Measurements from ENCODE around the gene DNER.

Gene DNER

GRCh38 chr2:229559986-229560385, 154.4 kb downstream of the DNER start:
- 100% methylated on average over 1 of the region's 1 CpG for WGBS
- Histone ChIP-seq H3K9me3 (ENCODE audit: insufficient read depth, low read depth, low read length) (no peaks in the 10 kb centered on the region), H3K27ac (ENCODE audit: low read depth, low read length) (no peak overlapping the region), H3K4me3 (ENCODE audit: low read length) (no peak overlapping the region), H3K4me1 (ENCODE audit: insufficient read depth, low read length) (no peaks in the 10 kb centered on the region), H3K36me3 (ENCODE audit: insufficient read depth, low read length) (no peaks in the 10 kb centered on the region), H3K27me3 (ENCODE audit: insufficient read depth, low read length) (no peaks in the 10 kb centered on the region), H3K9ac (ENCODE audit: low read depth, low read length) (no peak overlapping the region)

GRCh38 chr2:229553091-229553490, 161.3 kb downstream of the DNER start:
- Histone ChIP-seq H3K36me3 (ENCODE audit: insufficient read depth, low read length) (no peaks in the 10 kb centered on the region), H3K9ac (ENCODE audit: low read depth, low read length) (no peak overlapping the region), H3K27me3 (ENCODE audit: insufficient read depth, low read length) (no peaks in the 10 kb centered on the region), H3K4me1 (ENCODE audit: insufficient read depth, low read length) (no peaks in the 10 kb centered on the region), H3K27ac (ENCODE audit: low read depth, low read length) (no peak overlapping the region), H3K9me3 (ENCODE audit: insufficient read depth, low read depth, low read length) (no peaks in the 10 kb centered on the region), H3K4me3 (ENCODE audit: low read length) (no peak overlapping the region)
- WGBS = 100% methylated on average over 1 of the region's 1 CpG

DNA sequence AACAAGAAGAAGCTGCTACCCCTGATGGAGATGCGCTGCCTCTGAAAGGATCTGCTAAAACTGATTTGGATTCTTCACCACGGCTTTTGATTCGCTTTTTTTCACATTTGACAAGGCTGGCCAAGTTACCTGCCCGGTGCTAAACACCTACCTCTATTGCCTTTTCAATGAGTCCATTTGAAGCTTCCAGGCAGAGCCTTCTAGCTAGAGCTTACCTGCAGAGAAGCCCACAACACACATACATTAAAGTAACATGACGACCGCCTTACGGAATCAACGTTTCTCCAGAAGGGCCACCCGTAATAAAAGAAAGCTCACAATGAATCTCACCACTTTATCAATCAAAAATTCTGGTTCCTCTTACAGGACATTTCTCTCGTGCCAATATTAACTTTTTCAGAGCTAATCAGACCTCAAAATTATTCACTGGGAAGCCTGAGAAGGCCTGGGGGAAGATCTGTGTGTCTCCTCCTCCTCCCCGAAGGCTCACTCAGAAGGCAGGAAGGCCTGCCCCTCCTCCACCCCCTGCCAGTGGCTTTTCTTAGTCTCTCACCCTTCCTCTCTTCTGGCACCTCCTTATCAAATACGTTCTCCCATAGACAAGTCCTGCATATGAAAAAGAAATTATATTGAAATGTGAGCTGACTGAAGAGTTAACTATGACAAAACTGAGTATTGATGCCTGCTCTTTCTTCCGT, 171.0 kb downstream of the DNER start:
- Histone ChIP-seq H3K9me3 (ENCODE audit: insufficient read depth, low read depth, low read length) (no peaks in the 10 kb centered on the region), H3K4me3 (ENCODE audit: low read length) (no peak overlapping the region), H3K27ac (ENCODE audit: low read depth, low read length) (no peak overlapping the region), H3K36me3 (ENCODE audit: insufficient read depth, low read length) (no peaks in the 10 kb centered on the region), H3K9ac (ENCODE audit: low read depth, low read length) (no peak overlapping the region), H3K27me3 (ENCODE audit: insufficient read depth, low read length) (no peaks in the 10 kb centered on the region), H3K4me1 (ENCODE audit: insufficient read depth, low read length) (no peaks in the 10 kb centered on the region)
- WGBS = 80% methylated on average over 13 of the region's 13 CpGs

- WGBS = 95% methylated on average over 7 of the region's 8 CpGs
- Histone ChIP-seq H3K27me3 (ENCODE audit: insufficient read depth, low read length) (no peaks in the 10 kb centered on the region), H3K4me3 (ENCODE audit: low read length) (no peak overlapping the region), H3K9me3 (ENCODE audit: insufficient read depth, low read depth, low read length) (no peaks in the 10 kb centered on the region), H3K36me3 (ENCODE audit: insufficient read depth, low read length) (no peaks in the 10 kb centered on the region), H3K9ac (ENCODE audit: low read depth, low read length) (no peak overlapping the region), H3K4me1 (ENCODE audit: insufficient read depth, low read length) (no peaks in the 10 kb centered on the region), H3K27ac (ENCODE audit: low read depth, low read length) (no peak overlapping the region)
Measured at GRCh38 chr2:229539628-229540027, 174.7 kb downstream of the DNER start.

- 92% methylated on average over 2 of the region's 2 CpGs for WGBS
- Histone ChIP-seq H3K36me3 (ENCODE audit: insufficient read depth, low read length) (no peaks in the 10 kb centered on the region), H3K4me1 (ENCODE audit: insufficient read depth, low read length) (0 out of 2 replicates have a peak, but pooled peaks cover 4% of the 10 kb centered on the region), H3K9ac (ENCODE audit: low read depth, low read length) (no peak overlapping the region), H3K27me3 (ENCODE audit: insufficient read depth, low read length) (no peaks in the 10 kb centered on the region), H3K9me3 (ENCODE audit: insufficient read depth, low read depth, low read length) (peaks cover 7% of the 10 kb centered on the region), H3K27ac (ENCODE audit: low read depth, low read length) (no peak overlapping the region), H3K4me3 (ENCODE audit: low read length) (no peak overlapping the region)
Measured at GRCh38 chr2:229531594-229531993, 182.8 kb downstream of the DNER start.

- H3K27me3 ChIP-seq (ENCODE audit: insufficient read depth, low read length) = no peaks in the 10 kb centered on the region
- 93% methylated on average over 6 of the region's 6 CpGs for WGBS
- no peak overlapping the region for H3K27ac ChIP-seq (ENCODE audit: low read depth, low read length)
- H3K4me3 ChIP-seq (ENCODE audit: low read length) = no peak overlapping the region
- no peak overlapping the region for H3K9ac ChIP-seq (ENCODE audit: low read depth, low read length)
- H3K9me3 ChIP-seq (ENCODE audit: insufficient read depth, low read depth, low read length) = peaks cover 7% of the 10 kb centered on the region
- no peaks in the 10 kb centered on the region for H3K36me3 ChIP-seq (ENCODE audit: insufficient read depth, low read length)
- H3K4me1 ChIP-seq (ENCODE audit: insufficient read depth, low read length) = 0 out of 2 replicates have a peak, but pooled peaks cover 4% of the 10 kb centered on the region
Measured at GRCh38 chr2:229530434-229530833, 183.9 kb downstream of the DNER start.

DNA sequence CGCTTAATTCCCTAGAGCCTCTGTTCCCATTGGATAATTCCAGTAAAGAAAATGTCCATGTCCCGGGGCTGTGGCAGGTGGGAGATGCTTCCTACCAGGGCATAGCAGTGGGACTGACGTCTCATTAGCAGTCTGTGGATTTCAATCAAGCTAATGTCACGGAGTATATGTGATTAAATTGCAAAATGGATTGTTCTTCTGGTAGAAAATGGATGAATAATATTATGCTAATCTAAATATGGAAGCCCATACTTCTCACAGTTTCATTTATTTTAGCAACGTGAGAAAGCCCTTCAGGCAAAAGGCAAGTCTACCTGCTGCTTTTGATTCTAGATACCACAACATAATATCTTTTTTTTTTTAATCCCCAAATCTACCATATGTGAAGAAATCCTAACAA, 185.5 kb downstream of the DNER start:
- Histone ChIP-seq H3K4me1 (ENCODE audit: insufficient read depth, low read length) (0 out of 2 replicates have a peak, but pooled peaks cover 4% of the 10 kb centered on the region), H3K27me3 (ENCODE audit: insufficient read depth, low read length) (no peaks in the 10 kb centered on the region), H3K9me3 (ENCODE audit: insufficient read depth, low read depth, low read length) (peaks cover 7% of the 10 kb centered on the region), H3K36me3 (ENCODE audit: insufficient read depth, low read length) (no peaks in the 10 kb centered on the region), H3K9ac (ENCODE audit: low read depth, low read length) (no peak overlapping the region), H3K4me3 (ENCODE audit: low read length) (no peak overlapping the region), H3K27ac (ENCODE audit: low read depth, low read length) (no peak overlapping the region)
- WGBS = 94% methylated on average over 5 of the region's 5 CpGs

GRCh38 chr2:229526951-229527350, 187.4 kb downstream of the DNER start:
- Histone ChIP-seq H3K4me1 (ENCODE audit: insufficient read depth, low read length) (0 out of 2 replicates have a peak, but pooled peaks cover 4% of the 10 kb centered on the region), H3K27ac (ENCODE audit: low read depth, low read length) (no peak overlapping the region), H3K9ac (ENCODE audit: low read depth, low read length) (no peak overlapping the region), H3K9me3 (ENCODE audit: insufficient read depth, low read depth, low read length) (peaks cover 7% of the 10 kb centered on the region), H3K36me3 (ENCODE audit: insufficient read depth, low read length) (no peaks in the 10 kb centered on the region), H3K4me3 (ENCODE audit: low read length) (no peak overlapping the region), H3K27me3 (ENCODE audit: insufficient read depth, low read length) (no peaks in the 10 kb centered on the region)
- 95% methylated on average over 10 of the region's 10 CpGs for WGBS

- Histone ChIP-seq H3K27ac (ENCODE audit: low read depth, low read length) (no peak overlapping the region), H3K9ac (ENCODE audit: low read depth, low read length) (no peak overlapping the region), H3K4me3 (ENCODE audit: low read length) (no peak overlapping the region), H3K36me3 (ENCODE audit: insufficient read depth, low read length) (no peaks in the 10 kb centered on the region), H3K9me3 (ENCODE audit: insufficient read depth, low read depth, low read length) (no peaks in the 10 kb centered on the region), H3K27me3 (ENCODE audit: insufficient read depth, low read length) (no peaks in the 10 kb centered on the region), H3K4me1 (ENCODE audit: insufficient read depth, low read length) (0 out of 2 replicates have a peak, but pooled peaks cover 4% of the 10 kb centered on the region)
- WGBS = 95% methylated on average over 10 of the region's 10 CpGs
Measured at GRCh38 chr2:229524799-229525198, 189.6 kb downstream of the DNER start.

DNA sequence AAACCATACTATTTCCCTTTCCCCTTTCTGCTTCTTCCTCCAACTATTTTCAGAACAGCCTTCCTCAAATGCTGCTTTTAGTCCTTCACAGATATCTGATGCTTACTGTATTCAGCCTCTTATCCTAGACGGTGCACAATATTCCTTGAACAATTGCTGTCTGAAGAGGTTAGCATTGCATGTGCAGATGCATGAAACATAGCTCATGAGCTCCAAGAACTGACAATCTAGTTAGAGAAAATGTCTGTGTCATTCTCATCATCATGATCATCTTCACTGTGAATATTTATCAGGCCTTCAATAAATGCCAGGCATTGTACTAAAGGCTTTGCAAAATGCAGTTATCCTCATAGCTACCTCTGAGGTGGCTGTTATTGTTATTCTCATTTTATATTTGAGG, 190.7 kb downstream of the DNER start:
- Histone ChIP-seq H3K27me3 (ENCODE audit: insufficient read depth, low read length) (no peaks in the 10 kb centered on the region), H3K4me1 (ENCODE audit: insufficient read depth, low read length) (0 out of 2 replicates have a peak, but pooled peaks cover 4% of the 10 kb centered on the region), H3K27ac (ENCODE audit: low read depth, low read length) (no peak overlapping the region), H3K4me3 (ENCODE audit: low read length) (no peak overlapping the region), H3K9ac (ENCODE audit: low read depth, low read length) (no peak overlapping the region), H3K9me3 (ENCODE audit: insufficient read depth, low read depth, low read length) (no peaks in the 10 kb centered on the region), H3K36me3 (ENCODE audit: insufficient read depth, low read length) (no peaks in the 10 kb centered on the region)
- WGBS = 96% methylated on average over 1 of the region's 1 CpG

GRCh38 chr2:229521576-229521975, 192.8 kb downstream of the DNER start:
- H3K9ac ChIP-seq (ENCODE audit: low read depth, low read length) = no peak overlapping the region
- H3K36me3 ChIP-seq (ENCODE audit: insufficient read depth, low read length) = no peaks in the 10 kb centered on the region
- no peak overlapping the region for H3K4me3 ChIP-seq (ENCODE audit: low read length)
- no peaks in the 10 kb centered on the region for H3K9me3 ChIP-seq (ENCODE audit: insufficient read depth, low read depth, low read length)
- no peaks in the 10 kb centered on the region for H3K27me3 ChIP-seq (ENCODE audit: insufficient read depth, low read length)
- H3K4me1 ChIP-seq (ENCODE audit: insufficient read depth, low read length) = no peaks in the 10 kb centered on the region
- H3K27ac ChIP-seq (ENCODE audit: low read depth, low read length) = no peak overlapping the region

DNA sequence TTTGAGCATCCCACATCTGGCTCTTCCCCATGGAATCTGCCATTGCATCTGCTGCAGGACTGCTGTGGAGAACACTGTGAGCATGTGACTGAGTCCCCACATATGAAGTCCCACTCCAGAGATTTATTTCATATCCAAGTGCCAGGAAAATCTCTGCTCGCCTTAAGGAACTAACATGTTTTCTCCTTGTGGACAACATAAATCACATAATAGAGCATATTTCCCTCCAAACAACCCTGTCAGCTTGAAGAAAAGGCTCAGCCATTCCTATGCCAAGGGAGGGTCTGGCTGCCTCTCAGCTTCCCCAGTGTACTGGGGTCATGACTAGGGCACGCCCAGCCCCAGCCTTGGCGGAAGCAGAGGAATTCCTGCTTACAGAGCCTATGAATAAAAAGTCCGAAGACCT, 193.7 kb downstream of the DNER start:
- Histone ChIP-seq H3K4me1 (ENCODE audit: insufficient read depth, low read length) (no peaks in the 10 kb centered on the region), H3K27me3 (ENCODE audit: insufficient read depth, low read length) (no peaks in the 10 kb centered on the region), H3K36me3 (ENCODE audit: insufficient read depth, low read length) (no peaks in the 10 kb centered on the region), H3K9ac (ENCODE audit: low read depth, low read length) (no peak overlapping the region), H3K4me3 (ENCODE audit: low read length) (no peak overlapping the region), H3K9me3 (ENCODE audit: insufficient read depth, low read depth, low read length) (no peaks in the 10 kb centered on the region), H3K27ac (ENCODE audit: low read depth, low read length) (no peak overlapping the region)
- 88% methylated on average over 4 of the region's 4 CpGs for WGBS

Measured in HUES64 (cell line).